IPS DF 4.7 (cell line): ENCODE results near the gene STK31.
"Not testable (repeated sequence)": the region's sequence is repeated elsewhere in the genome, so short reads cannot be mapped to it uniquely, and the experiment has no call there.

Experiments
- DNase-seq: peaks from one replicate; pipeline ENCODE4 v3.0.0-alpha.2; 2013; ENCODE audit warnings: low spot score; ENCODE audit errors: extremely low read depth

STK31 gene

GRCh38 chr7:23713285-23714149, 3.5 kb downstream of the STK31 start:
- DNase-seq: no peak

GRCh38 chr7:23714150-23714464, 4.1 kb downstream of the STK31 start:
- no peak for DNase-seq

DNA sequence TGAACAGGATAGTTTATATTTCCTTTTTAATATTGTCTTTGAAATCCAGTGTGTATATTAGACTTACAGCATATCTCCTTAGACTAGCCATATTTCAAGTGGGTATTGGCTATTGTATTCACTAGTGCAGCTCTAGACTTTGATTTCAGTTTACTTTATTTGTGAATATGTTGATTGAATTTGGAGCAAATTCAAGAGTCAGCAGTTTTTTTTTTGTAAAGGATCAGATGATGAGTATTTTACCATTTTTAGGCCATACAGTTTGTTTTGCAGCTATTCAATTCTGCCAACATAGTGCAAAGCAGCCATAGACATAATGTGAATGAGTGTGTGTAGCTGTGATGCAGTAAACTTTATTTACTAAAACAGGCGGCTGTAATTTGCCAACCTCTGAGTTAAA, 4.6 kb downstream of the STK31 start:
- no peak for DNase-seq

DNA sequence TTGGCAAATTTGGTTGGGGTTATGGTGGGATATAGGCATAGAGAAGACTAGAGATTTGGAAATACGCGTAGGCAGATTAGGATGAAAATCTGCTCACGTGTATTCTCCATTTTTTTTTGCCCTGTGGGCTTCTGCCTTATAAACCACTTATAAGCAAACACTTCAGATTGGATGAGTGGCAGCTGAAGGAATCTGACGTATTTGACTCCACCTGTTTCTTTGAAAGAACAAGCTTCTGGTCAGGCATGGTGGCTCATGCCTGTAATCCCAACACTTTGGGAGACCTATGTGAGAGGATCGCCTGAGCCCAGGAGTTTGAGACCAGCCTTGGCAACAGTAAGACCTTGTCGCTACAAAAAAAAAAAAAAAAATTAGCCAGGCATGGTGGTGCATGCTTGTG, 5.1 kb downstream of the STK31 start:
- no peak for DNase-seq

DNA sequence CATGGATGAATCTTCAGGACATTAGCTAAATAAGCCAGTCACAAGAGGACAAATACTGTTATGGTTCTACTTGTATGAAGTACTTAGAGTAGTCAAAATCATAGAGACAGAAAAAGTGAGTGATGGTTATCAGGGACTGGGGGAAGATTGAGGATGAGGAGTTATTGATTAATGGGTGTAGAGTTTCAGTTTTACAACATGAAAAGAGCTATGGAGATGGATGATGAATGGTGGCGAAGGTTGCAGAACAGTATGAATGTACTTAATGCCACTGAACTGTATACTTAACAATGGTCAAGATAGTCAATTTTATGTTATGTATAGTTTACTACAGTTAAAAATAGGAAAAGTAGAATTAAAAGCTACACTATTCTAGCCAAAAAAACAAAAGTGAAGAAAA, 7.8 kb downstream of the STK31 start:
- no peak for DNase-seq

DNA sequence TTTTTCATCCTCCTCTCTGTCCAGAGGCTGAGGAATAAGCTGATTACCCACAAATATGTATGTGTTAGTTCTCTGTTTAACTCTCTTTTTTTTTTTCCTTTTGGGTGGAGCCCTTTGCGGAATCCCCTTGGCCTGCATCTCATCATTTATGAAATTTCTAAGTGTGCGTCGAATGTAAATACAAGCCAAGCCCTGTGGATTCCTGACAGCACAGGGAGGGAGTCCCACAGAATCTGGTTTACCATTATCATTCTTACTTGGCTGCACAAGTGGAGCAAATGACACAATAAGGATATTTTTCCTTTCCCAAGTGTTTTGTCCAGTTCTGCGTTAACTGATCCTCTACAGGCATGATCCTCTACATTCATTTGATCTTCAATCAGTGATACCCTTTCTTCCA, 11.4 kb downstream of the STK31 start:
- no peak for DNase-seq

DNA sequence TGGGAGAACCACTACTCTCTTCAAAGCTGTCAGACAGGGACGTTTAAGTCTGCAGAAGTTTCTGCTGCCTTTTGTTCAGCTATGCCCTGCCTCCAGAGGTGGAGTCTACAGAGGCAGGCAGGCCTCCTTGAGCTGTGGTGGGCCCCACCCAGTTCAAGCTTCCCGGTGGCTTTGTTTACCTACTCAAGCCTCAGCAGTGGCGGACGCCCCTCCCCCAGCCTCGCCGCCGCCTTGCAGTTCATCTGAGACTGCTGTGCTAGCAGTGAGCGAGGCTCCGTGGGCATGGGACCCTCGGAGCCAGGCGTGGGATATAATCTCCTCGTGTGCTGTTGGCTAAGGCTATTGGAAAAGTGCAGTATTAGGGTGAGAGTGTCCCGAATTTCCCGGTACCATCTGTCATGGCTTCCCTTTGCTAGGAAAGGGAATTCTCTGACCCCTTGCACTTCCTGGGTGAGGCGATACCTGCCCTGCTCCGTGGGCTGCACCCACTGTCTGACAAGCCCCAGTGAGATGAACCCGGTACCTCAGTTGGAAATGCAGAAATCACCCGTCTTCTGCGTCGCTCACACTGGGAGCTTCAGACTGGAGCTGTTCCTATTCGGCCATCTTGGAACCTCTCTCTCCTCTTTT, 12.7 kb downstream of the STK31 start:
- not testable (repeated sequence) for DNase-seq

- not testable (repeated sequence) for DNase-seq
These were observed 14.1 kb downstream of the STK31 start for GRCh38 chr7:23724113-23724512.

- DNase-seq: no peak
These were observed 32.0 kb downstream of the STK31 start for GRCh38 chr7:23742051-23742450.

DNA sequence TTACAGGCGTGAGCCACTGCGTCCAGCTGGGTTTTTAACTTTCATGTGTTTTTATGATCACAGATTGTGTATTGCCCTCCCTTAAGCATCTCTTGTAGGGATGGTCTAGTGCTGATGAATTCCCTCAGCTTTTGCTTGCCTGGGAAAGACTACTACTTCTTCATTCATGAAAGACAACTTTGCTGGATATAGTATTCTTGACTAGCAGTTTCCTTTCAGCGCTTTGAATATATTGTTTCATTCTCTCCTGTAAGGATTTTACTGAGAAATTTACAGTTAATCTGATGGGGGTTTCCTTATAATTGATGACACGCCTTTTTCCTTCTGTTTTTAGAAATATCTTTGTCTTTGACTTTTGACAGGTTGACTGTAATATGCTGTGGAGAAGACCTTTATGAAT, 33.2 kb downstream of the STK31 start:
- no peak for DNase-seq

- no peak for DNase-seq
These were observed 36.6 kb downstream of the STK31 start for GRCh38 chr7:23746629-23747028.

GRCh38 chr7:23751852-23752251, 41.8 kb downstream of the STK31 start:
- DNase-seq: no peak

- not testable (repeated sequence) for DNase-seq
These were observed 48.8 kb downstream of the STK31 start for GRCh38 chr7:23758839-23759238.

- no peak for DNase-seq
These were observed 49.8 kb downstream of the STK31 start for GRCh38 chr7:23759671-23760391.

DNA sequence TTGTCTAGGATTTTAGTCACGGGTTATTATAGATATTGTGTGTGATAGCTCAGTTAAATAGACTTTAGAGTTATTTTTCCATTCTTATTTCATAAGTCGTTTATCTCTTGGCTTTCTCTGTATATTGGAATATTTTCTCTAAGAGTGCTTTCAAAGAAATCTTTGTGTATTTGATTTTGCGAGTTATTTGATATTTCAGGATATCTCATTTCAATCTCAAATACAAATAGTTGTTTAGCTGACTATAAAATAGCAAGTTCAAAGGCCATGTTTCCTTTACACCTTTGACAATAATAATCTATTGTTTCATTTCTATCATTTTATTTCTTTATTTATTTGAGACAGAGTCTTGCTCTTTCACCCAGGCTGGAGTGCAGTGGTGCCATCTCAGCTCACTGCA, 55.9 kb downstream of the STK31 start:
- DNase-seq: no peak

- no peak for DNase-seq
These were observed 57.5 kb downstream of the STK31 start for GRCh38 chr7:23767514-23767913.

DNA sequence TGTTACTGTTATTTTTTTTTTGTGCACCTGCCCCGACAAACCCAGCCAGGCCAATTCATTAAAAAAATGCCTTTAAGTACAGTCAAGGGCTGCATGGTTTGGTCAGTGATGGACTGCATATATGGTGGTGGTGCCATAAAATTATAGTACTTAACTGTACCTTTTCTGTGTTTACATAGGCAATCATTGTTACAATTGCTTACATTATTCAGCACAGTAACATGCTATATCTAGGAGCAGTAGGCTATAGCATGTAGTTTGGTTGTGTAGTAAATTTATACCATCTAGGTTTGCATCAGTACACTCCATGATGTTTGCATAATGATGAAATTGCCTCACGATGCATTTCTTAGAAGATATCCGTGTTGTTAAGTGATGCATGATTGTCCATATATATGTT, 58.0 kb downstream of the STK31 start:
- no peak for DNase-seq

GRCh38 chr7:23779185-23779800, 69.3 kb downstream of the STK31 start:
- DNase-seq: not testable (repeated sequence)

DNA sequence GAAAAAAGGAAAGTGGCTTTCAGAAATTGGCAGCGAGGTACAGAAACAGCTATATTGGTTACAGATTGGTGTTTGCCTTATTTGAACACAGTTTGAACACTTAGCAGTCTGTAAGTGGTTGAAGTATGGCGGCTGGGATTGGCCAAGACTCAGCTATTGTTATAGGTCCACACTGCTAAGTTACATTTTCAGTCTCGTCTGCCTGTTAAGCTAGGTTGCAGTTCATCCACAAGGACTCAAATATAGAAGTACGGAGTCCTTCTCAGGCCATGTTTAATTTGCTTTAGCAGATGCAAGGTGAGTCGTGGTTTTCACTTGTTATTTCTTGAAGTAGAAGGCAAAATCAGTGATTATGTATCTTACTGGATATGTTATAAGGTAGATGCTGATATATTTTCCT, 73.1 kb downstream of the STK31 start:
- DNase-seq: no peak

- no peak for DNase-seq
These were observed 77.3 kb downstream of the STK31 start for GRCh38 chr7:23787272-23787671.

- DNase-seq: no peak
These were observed 78.8 kb downstream of the STK31 start for GRCh38 chr7:23788843-23789242.

DNA sequence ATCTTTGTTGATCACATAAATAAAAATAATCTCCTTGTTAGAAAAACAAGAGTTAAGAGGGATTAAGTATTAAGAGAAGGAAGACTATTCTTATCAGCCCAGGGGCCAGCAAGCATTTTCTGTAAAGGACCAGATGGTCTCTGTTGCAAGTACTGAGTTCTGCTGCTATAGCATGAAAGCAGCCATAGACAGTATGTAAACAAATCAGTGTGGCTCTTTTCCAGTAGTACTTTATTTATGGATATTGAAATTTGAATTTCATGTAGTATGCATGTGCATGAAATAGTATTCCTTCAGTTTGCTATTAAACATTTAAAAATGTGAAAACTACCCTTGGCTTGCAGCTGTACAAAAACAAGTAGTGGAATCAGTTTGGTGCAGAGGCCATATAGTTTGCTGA, 81.7 kb downstream of the STK31 start:
- DNase-seq: no peak
